AG09319 (cell line): ENCODE measurements around the gene CNKSR2.

Experiments
- DNase-seq: peaks from one replicate; pipeline ENCODE4 v3.0.0-alpha.2; 2010; ENCODE audit warnings: low read depth; ENCODE audit errors: extremely low read depth
- TF ChIP-seq, protein P1 (sequence below): IDR thresholded peaks from 2 replicates; pipeline ENCODE4 v1.5.1; 2011; ENCODE audit warnings: low read depth, mild to moderate bottlenecking, inconsistent platforms, low read length, moderate library complexity

Gene CNKSR2

DNA sequence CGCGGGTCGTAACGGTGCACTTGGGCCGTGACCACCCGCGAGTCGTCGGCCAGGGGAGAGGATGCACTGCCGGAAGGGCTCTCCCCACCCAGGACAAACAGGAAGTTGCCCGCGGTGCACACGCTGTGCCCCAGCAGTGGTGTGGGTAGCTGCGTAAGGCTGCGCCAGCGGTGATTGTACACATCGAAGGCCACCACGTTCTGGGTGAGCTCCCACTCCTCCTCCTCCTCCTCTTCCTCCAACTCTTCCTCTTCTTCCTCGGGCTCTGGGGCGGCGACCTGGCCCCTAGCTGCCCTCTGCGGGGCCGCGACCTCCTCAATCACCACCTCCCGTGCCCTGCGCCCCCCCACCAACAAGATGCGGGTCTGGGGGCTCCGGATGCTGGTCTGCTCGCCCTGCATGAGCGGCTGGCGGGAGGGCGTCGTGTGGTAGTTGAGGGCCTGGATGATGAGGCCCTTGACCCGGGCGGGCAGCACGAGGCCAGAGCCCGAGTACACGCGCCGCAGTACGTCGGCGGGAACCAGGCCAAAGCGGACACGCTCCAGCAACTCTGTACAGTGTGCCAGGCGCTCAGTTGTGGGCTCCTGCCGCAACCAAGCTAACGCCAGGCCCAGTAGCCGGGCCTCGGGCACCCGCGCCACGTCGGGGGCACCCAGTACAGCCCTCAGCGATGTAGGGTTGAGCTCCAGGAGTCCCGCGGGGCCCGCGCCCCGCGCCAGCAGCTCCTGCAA is 282.5 kb downstream of the CNKSR2 start:
- TF ChIP-seq, protein P1, sequence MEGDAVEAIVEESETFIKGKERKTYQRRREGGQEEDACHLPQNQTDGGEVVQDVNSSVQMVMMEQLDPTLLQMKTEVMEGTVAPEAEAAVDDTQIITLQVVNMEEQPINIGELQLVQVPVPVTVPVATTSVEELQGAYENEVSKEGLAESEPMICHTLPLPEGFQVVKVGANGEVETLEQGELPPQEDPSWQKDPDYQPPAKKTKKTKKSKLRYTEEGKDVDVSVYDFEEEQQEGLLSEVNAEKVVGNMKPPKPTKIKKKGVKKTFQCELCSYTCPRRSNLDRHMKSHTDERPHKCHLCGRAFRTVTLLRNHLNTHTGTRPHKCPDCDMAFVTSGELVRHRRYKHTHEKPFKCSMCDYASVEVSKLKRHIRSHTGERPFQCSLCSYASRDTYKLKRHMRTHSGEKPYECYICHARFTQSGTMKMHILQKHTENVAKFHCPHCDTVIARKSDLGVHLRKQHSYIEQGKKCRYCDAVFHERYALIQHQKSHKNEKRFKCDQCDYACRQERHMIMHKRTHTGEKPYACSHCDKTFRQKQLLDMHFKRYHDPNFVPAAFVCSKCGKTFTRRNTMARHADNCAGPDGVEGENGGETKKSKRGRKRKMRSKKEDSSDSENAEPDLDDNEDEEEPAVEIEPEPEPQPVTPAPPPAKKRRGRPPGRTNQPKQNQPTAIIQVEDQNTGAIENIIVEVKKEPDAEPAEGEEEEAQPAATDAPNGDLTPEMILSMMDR = no peak
- DNase-seq = no peak

DNA sequence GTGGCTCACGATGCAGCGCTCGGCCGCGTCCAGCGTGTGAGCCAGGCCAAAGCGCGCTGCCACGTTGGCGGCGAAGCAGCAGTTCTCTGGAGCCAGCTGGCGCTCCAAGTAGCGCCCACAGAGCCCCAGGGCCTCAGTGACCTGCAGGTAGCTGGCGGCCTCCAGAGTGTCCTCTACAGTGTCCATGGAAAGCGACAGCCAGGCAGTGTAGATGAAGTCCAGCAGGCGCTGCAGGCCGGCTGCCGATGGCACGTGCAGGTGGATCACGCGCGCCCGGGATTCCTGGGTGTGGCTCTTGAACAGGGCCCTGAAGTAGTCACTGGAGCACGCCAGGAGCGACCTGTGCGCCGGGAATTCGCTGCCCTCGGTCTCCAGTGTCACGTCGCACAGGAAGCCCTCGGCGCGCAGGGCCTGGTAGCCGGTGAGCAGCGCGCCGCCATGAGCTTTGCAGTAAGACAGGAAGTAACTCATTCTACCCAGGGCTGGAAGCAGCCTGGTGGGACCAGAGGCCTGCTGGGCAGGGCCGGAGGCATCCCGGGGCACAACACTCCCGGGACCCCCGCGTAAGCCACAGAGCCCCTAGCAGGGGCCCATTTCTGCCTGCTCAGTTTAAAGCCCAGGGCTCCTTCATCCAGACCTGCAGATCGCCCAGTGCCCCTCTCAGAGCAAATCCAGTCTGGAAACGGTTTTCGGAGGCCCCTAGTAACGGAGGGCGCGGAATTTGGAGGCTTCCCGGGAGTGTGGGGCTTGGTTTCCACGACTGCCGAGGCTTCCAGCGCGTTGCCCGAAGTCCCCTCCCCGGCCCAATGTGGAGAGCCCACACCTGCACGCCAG is 283.3 kb downstream of the CNKSR2 start:
- DNase-seq = no peak
- TF ChIP-seq, protein P1 = no peak

DNA sequence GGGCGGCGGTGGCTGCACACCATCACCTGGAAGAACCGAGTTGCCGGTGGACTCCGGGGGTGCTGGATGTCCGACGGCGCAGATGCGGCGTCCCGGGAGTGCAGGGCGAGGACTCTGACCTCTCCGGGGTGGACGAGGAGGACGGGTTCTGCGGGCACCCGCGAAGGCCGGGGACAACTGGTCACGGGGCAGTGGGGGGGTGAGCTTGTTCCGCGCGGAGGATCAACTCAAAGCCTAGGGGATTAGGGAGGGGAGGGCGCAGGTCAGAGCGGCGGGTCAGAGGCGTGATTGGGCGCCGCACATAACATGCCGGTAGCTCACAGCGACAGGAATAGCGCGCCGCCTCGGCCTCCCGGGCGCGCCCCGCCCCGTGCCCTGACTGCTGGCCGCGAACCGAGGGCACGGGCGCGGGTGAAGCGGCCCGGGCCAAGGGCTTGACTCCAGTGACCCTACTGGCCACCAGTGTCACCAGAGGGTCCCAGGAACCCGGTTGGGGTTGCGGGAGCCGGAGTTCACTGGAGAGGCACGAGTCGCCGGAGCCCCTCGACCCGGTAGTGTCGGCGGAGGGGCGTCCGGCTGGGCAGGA is 284.0 kb downstream of the CNKSR2 start, which contains the start of gene KLHL34:
KLHL34 (minus strand) TSS at position 179 of the 586 bp plus-strand sequence. CDS start 542 bp downstream, outside the sequence.
- no peak for DNase-seq
- TF ChIP-seq, protein P1 = no peak

DNA sequence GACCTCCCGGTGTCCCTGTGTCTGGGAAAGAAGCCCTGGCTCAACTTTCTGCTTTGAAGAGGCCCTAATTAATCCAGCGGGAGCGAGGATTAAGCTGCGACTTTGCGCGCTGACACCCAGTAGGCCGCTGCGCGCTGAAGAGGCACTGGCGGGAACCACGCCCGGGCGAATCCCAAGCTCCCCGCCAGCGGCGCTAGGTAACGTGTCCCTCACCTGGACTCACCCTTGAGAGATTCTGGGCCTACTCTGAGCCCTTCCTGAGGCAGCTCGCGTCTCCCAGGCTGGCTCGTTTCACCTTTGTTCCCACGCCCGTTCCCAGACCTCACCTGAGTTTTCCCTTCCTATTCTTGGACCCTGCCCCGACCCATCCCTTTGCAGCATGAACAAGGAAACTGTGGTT is 284.5 kb downstream of the CNKSR2 start:
- no peak for DNase-seq
- TF ChIP-seq, protein P1 = no peak

DNA sequence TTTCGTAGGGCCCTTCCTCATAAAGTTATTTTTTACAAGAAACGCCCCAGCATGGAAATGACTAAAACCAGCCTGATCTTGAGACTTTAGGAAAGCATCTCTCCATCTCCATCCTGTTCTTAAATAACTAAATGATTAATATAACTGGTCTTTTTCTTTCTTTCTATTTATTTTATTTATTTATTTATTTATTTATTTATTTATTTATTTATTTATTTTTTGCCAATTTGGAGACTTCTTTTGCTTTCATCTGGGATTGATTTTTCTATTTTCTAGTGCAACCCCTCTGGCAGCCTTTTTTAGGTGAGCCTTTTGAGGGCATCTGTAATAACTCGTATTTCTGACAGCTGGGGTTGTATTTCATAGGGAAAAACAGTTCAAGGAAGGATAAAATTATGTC is 285.1 kb downstream of the CNKSR2 start:
- TF ChIP-seq, protein P1 = no peak
- no peak for DNase-seq

DNA sequence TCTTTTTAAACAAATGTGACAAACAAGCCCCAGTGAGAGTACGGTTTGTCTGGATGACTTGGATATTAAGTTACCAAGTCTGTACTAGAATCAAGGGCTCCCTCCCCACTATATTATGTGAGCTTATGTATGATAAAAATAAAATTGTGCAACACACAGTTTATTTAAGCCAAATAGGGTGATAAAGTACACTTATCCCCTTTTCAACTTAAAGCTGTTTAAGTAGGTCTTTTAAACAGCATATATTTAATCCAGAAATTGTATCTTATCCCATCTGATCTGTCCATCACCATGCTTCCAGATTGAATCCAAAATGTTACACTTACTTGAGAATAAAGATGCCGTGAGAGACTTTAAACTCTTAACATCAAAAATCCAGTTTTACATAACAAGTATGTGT is 285.9 kb downstream of the CNKSR2 start:
- TF ChIP-seq, protein P1 = no peak
- no peak for DNase-seq

DNA sequence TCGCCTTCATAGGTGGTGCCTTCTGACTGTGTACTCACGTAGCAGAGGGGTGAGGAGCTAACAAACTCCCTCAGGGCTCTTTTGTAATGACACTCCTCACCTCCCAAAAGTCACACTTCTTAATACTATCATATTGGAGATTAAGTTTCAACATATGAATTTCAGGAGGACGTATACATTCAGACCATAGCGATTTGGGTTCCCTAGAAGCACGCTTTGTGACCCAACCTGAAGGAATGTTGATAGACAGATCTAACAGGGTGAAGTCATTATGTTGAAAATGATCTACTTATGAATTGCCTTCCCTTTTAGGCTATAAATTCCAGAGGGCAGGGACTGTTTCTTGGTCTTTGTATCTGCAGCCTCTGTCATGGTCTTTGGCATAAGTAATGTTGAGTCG is 287.1 kb downstream of the CNKSR2 start:
- TF ChIP-seq, protein P1 = no peak
- no peak for DNase-seq
